IMR-90 (cell line): Measurements from ENCODE around the gene PIK3CA. TPM values are rescaled to one million over a fixed set of nuclear protein-coding genes. Genes with fewer than 3 reads are reported as not detected.
"Not testable (repeated sequence)": the region's sequence is repeated elsewhere in the genome, so short reads cannot be mapped to it uniquely, and the experiment has no call there.

Experiments
- ATAC-seq: fragments of 200-7000 bp; cut with Tn5 transposase; 2 replicates; pipeline ENCODE4 v1.9.1; 2020; ENCODE audit warnings: low read depth, mild to moderate bottlenecking, moderate library complexity
- BruUV-seq: library from RNA; stranded (reverse); fragments of 400-500 nt; replicated peaks from 2 replicates; lab custom pipeline; 2021; lab: Mats Ljungman, UMichigan
- CTCF ChIA-PET: fragments of 300-600 bp; formaldehyde crosslinking; extraction: SDS; loops from one replicate; lab custom pipeline; 2021; ENCODE audit warnings: antibody characterized with exemption; lab: Yijun Ruan, JAX
- POLR2A ChIA-PET: fragments of 300-600 bp; sonication (Branson Sonifier 250); formaldehyde crosslinking; loops from one replicate; lab custom pipeline; 2022; ENCODE audit warnings: antibody characterized with exemption; ENCODE audit not compliant: unreplicated experiment; lab: Charles Lee
- DNase-seq: peaks from one replicate; pipeline ENCODE4 v3.0.0; 2013
- H2AFZ ChIP-seq: replicated peaks from 2 replicates; pipeline ENCODE3; 2013; ENCODE audit warnings: low read length, mild to moderate bottlenecking; ENCODE audit not compliant: poor library complexity
- H2AK5ac ChIP-seq: 2 replicates; pipeline ENCODE4 v1.6.1; 2013; ENCODE audit warnings: low read depth, low read length, inconsistent platforms
- H2AK9ac ChIP-seq: replicated peaks from 2 replicates; pipeline ENCODE3; 2013; ENCODE audit warnings: mild to moderate bottlenecking, low read depth, low read length, moderate library complexity; ENCODE audit not compliant: poor library complexity
- H2BK120ac ChIP-seq: 2 replicates; pipeline ENCODE4 v1.6.1; 2013; ENCODE audit warnings: low read depth, low read length, inconsistent platforms
- H2BK15ac ChIP-seq: 3 replicates; pipeline ENCODE4 v1.6.1; 2013; ENCODE audit warnings: low read depth, low read length, inconsistent platforms
- H2BK20ac ChIP-seq: 2 replicates; pipeline ENCODE4 v1.6.1; 2013; ENCODE audit warnings: low read depth, mild to moderate bottlenecking, inconsistent platforms, low read length, moderate library complexity
- H2BK5ac ChIP-seq: 2 replicates; pipeline ENCODE4 v1.6.1; 2013; ENCODE audit warnings: mild to moderate bottlenecking, low read depth, low read length, inconsistent platforms; ENCODE audit not compliant: poor library complexity, severe bottlenecking
- H3K14ac ChIP-seq: replicated peaks from 2 replicates; pipeline ENCODE4 v1.6.1; 2013; ENCODE audit warnings: low read depth, low read length, inconsistent platforms
- H3K18ac ChIP-seq: 2 replicates; pipeline ENCODE4 v1.6.1; 2013; ENCODE audit warnings: low read depth, low read length, control low read depth
- H3K23ac ChIP-seq: 2 replicates; pipeline ENCODE4 v1.6.1; 2013; ENCODE audit warnings: low read depth, low read length, inconsistent platforms
- H3K27ac ChIP-seq: 2 replicates; pipeline ENCODE4 v1.5.1; 2013; ENCODE audit warnings: mild to moderate bottlenecking, control low read depth, low read length; ENCODE audit not compliant: insufficient read depth
- H3K27me3 ChIP-seq: 2 replicates; pipeline ENCODE4 v1.6.1; 2013; ENCODE audit warnings: low read length; ENCODE audit not compliant: control insufficient read depth, insufficient read depth
- H3K36me3 ChIP-seq: 2 replicates; pipeline ENCODE4 v1.6.1; 2013; ENCODE audit warnings: low read length, mixed read lengths; ENCODE audit not compliant: control insufficient read depth, insufficient read depth
- H3K4ac ChIP-seq: 2 replicates; pipeline ENCODE4 v1.6.1; 2013; ENCODE audit warnings: low read depth, low read length, inconsistent platforms
- H3K4me1 ChIP-seq: 2 replicates; pipeline ENCODE4 v1.6.1; 2013; ENCODE audit warnings: low read length, mixed read lengths; ENCODE audit not compliant: control insufficient read depth, insufficient read depth
- H3K4me2 ChIP-seq: 2 replicates; pipeline ENCODE4 v1.6.1; 2013; ENCODE audit warnings: low read depth, mild to moderate bottlenecking, control low read depth, low read length, moderate library complexity
- H3K4me3 ChIP-seq: 2 replicates; pipeline ENCODE4 v1.5.1; 2013; ENCODE audit warnings: low read depth, mild to moderate bottlenecking, control low read depth, low read length, moderate library complexity; ENCODE audit not compliant: insufficient read depth
- H3K56ac ChIP-seq: 2 replicates; pipeline ENCODE4 v1.6.1; 2013; ENCODE audit warnings: low read length, inconsistent platforms; ENCODE audit not compliant: insufficient read depth; ENCODE audit errors: extremely low read depth
- H3K79me1 ChIP-seq, 2 experiments: 2 replicates each; pipeline ENCODE4 v1.6.1; 2013; ENCODE audit warnings: low read length in 2 of 2, inconsistent platforms in 1 of 2, low read depth in 1 of 2
- H3K9ac ChIP-seq: 2 replicates; pipeline ENCODE4 v1.6.1; 2013; ENCODE audit warnings: low read depth, low read length, control low read depth
- H3K9me1 ChIP-seq: 2 replicates; pipeline ENCODE4 v1.6.1; 2013; ENCODE audit warnings: low read length, inconsistent platforms; ENCODE audit not compliant: insufficient read depth
- H3K9me3 ChIP-seq: 2 replicates; pipeline ENCODE4 v1.6.1; 2013; ENCODE audit warnings: low read length; ENCODE audit not compliant: control insufficient read depth, insufficient read depth
- H4K20me1 ChIP-seq: 2 replicates; pipeline ENCODE4 v1.6.1; 2013; ENCODE audit warnings: low read length, inconsistent platforms; ENCODE audit not compliant: insufficient read depth
- H4K5ac ChIP-seq: 2 replicates; pipeline ENCODE4 v1.6.1; 2013; ENCODE audit warnings: mild to moderate bottlenecking, low read depth, low read length, control low read depth
- H4K8ac ChIP-seq, 2 experiments: 2 replicates each; pipeline ENCODE4 v1.6.1; 2013; ENCODE audit warnings: low read depth in 2 of 2, low read length in 2 of 2, control low read depth in 1 of 2, inconsistent platforms in 1 of 2
- H4K91ac ChIP-seq: 2 replicates; pipeline ENCODE4 v1.6.1; 2013; ENCODE audit warnings: low read depth, low read length, inconsistent platforms; ENCODE audit not compliant: insufficient read depth
- CEBPB ChIP-seq: IDR thresholded peaks from 2 replicates; pipeline ENCODE4 v1.6.1; 2012; ENCODE audit warnings: low read depth, low read length, improper control_type of control experiment
- WGBS, 2 experiments: methylation state at CpG; one replicate each; pipeline versions ENCODE4 v1.1.5 to v1.1.7; 2013; ENCODE audit warnings: missing lambda C conversion rate in 2 of 2; ENCODE audit not compliant: insufficient read length in 1 of 2; ENCODE audit errors: extremely low coverage in 2 of 2; 5-methylcytosine and 5-hydroxymethylcytosine counted together
- dilution Hi-C: fragments of 300-500 bp; cut with HindIII; formaldehyde crosslinking; loops from one replicate; pipeline ENCODE4 v1.14.3; 2018; ENCODE audit warnings: low sequenced_read_pairs; ENCODE audit not compliant: unreplicated experiment
- in situ Hi-C: fragments of 300-500 bp; cut with MboI; formaldehyde crosslinking; loops from 3 replicates; pipeline ENCODE4 v1.14.3; 2019; ENCODE audit warnings: low sequenced_read_pairs, inconsistent platforms, mixed read lengths
- intact Hi-C: fragments of 100-400 bp; cut with micrococcal nuclease; formaldehyde crosslinking; loops from 2 replicates; pipeline ENCODE4 v1.10.0; 2022
- polyA plus RNA-seq, 3 experiments: library from polyadenylated mRNA; depleted of rRNA; stranded (reverse); fragments of >200 nt; gene quantifications; 2 replicates each; pipeline ENCODE4 v1.2.3, GENCODE V29; 2012; ENCODE audit warnings: low replicate concordance in 1 of 3
- total RNA-seq: library from RNA; depleted of rRNA; stranded (reverse); fragments of >200 nt; gene quantifications from 2 replicates; pipeline ENCODE4 v1.2.3, GENCODE V29; 2012

PIK3CA gene
- total and polyA plus RNA-seq, 2 of the 4 experiments (the other 2 are of a cell fraction): 5.7 to 22.4 TPM

GRCh38 chr3:179215550-179215949 is 67.4 kb downstream of the PIK3CA start:
- H3K4me1 ChIP-seq, H3K4me2 ChIP-seq, CTCF ChIA-PET, dilution Hi-C loops, ATAC-seq, H3K18ac ChIP-seq, H2BK5ac ChIP-seq, H3K4ac ChIP-seq, H2AK9ac ChIP-seq, H3K56ac ChIP-seq, H4K5ac ChIP-seq, H2BK20ac ChIP-seq, H3K23ac ChIP-seq, H3K36me3 ChIP-seq, H2BK120ac ChIP-seq, intact Hi-C loops, H3K9me3 ChIP-seq, H2AK5ac ChIP-seq, H3K79me1 ChIP-seq, H4K91ac ChIP-seq, H3K9ac ChIP-seq, H3K4me3 ChIP-seq, H3K9me1 ChIP-seq, H2BK15ac ChIP-seq, H4K8ac ChIP-seq, in situ Hi-C loops, H2AFZ ChIP-seq, H3K14ac ChIP-seq, BruUV-seq, H3K27me3 ChIP-seq, H3K27ac ChIP-seq, H4K20me1 ChIP-seq, POLR2A ChIA-PET, DNase-seq: not testable (repeated sequence)
- peak; percentile 41; the same call in 1 of the 2 replicates for TF ChIP-seq CEBPB
- WGBS, 2 experiments: no CpG with 5 or more reads among the region's 1 CpG
